ENCODE results near the gene MDFI.

MDFI gene

DNA sequence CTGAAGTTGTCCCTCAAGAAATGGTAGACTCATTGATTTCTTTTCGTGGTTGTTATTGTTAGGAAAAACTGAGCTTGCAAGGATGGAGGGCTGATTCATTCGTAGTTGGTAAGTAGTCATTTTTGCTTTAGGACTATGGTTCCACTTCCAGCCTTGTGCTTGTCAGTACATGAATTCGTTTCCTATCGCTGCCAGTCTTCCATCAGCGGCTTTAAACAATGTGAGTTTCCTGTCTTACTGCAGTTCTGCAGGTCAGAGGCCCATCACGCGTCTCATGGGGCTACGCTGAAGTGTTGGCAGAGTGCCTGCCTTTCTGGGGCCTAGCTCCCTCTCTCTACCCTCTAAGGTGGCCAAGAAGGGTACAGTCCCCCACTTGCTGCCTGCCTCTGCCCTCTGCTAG is 11.4 kb upstream of the MDFI start:
- TF ChIP-seq POLR2AphosphoS5 (IDR thresholded peaks at IDR 0.05; ENCODE audit: low read depth, low read length), result no peak
- TF ChIP-seq, protein P1, sequence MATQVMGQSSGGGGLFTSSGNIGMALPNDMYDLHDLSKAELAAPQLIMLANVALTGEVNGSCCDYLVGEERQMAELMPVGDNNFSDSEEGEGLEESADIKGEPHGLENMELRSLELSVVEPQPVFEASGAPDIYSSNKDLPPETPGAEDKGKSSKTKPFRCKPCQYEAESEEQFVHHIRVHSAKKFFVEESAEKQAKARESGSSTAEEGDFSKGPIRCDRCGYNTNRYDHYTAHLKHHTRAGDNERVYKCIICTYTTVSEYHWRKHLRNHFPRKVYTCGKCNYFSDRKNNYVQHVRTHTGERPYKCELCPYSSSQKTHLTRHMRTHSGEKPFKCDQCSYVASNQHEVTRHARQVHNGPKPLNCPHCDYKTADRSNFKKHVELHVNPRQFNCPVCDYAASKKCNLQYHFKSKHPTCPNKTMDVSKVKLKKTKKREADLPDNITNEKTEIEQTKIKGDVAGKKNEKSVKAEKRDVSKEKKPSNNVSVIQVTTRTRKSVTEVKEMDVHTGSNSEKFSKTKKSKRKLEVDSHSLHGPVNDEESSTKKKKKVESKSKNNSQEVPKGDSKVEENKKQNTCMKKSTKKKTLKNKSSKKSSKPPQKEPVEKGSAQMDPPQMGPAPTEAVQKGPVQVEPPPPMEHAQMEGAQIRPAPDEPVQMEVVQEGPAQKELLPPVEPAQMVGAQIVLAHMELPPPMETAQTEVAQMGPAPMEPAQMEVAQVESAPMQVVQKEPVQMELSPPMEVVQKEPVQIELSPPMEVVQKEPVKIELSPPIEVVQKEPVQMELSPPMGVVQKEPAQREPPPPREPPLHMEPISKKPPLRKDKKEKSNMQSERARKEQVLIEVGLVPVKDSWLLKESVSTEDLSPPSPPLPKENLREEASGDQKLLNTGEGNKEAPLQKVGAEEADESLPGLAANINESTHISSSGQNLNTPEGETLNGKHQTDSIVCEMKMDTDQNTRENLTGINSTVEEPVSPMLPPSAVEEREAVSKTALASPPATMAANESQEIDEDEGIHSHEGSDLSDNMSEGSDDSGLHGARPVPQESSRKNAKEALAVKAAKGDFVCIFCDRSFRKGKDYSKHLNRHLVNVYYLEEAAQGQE (IDR thresholded peaks at IDR 0.05; ENCODE audit: insufficient read depth in 1 of 2, low read depth in 2 of 2, low read length in 2 of 2), result no peak

DNA sequence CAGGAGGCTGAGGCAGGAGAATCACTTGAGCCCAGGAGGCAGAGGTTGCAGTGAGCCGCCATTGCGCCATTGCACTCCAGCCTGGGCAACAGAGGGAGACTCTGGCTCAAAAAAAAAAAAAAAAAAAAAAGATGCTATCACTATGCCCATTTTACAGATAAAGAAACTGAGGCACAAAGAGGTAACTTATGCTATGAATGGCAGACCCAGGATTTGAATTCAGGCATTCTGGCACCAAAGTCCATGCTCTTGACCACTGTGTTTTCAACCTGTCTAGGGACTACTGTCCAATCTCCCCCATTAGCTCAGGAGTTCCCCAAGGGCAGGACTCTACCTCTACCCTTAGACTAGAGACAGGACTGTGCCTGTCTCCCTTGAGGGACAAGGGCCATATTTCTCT is 9.1 kb upstream of the MDFI start:
- TF ChIP-seq POLR2AphosphoS5 (IDR thresholded peaks at IDR 0.05; ENCODE audit: low read depth, low read length), result no peak
- no peak for TF ChIP-seq TAF1 (IDR thresholded peaks at IDR 0.05; ENCODE audit: borderline replicate concordance, insufficient read depth, low read length)
- TF ChIP-seq, protein P1 (IDR thresholded peaks at IDR 0.05; ENCODE audit: insufficient read depth in 1 of 2, low read depth in 2 of 2, low read length in 2 of 2), result no peak
- no peak for TF ChIP-seq SIN3A (IDR thresholded peaks at IDR 0.05; ENCODE audit: borderline replicate concordance, insufficient read depth, low read length)
- TF ChIP-seq FOXP2 (optimal IDR thresholded peaks at IDR 0.05; ENCODE audit: borderline replicate concordance, extremely low read depth, extremely low read length, insufficient read depth), result no peak

DNA sequence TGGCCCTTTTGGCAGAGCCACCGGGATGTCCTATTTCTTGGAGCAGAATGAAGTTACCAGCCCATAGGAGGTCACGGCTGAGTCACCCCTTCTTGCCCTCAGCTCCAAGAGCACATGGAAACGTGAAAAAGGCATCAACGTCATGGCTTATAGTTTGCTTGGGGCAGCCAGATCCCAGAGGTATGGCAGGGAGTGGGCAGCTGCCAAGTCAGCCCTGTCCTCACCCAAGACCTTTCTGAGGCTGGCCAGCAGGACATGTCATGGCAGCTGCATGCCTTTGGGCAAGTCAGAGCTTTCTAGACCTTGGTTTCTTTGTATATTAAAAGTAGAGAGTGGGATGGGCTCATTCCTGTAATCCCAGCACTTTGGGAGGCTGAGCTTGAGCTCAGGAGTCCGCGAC is 8.2 kb upstream of the MDFI start:
- TF ChIP-seq SIN3A (IDR thresholded peaks at IDR 0.05; ENCODE audit: borderline replicate concordance, insufficient read depth, low read length) (no peak), POLR2AphosphoS5 (IDR thresholded peaks at IDR 0.05; ENCODE audit: low read depth, low read length) (no peak), FOXP2 (optimal IDR thresholded peaks at IDR 0.05; ENCODE audit: borderline replicate concordance, extremely low read depth, extremely low read length, insufficient read depth) (no peak), TAF1 (IDR thresholded peaks at IDR 0.05; ENCODE audit: borderline replicate concordance, insufficient read depth, low read length) (no peak)
- TF ChIP-seq, protein P1 (IDR thresholded peaks at IDR 0.05; ENCODE audit: insufficient read depth in 1 of 2, low read depth in 2 of 2, low read length in 2 of 2), result no peak

DNA sequence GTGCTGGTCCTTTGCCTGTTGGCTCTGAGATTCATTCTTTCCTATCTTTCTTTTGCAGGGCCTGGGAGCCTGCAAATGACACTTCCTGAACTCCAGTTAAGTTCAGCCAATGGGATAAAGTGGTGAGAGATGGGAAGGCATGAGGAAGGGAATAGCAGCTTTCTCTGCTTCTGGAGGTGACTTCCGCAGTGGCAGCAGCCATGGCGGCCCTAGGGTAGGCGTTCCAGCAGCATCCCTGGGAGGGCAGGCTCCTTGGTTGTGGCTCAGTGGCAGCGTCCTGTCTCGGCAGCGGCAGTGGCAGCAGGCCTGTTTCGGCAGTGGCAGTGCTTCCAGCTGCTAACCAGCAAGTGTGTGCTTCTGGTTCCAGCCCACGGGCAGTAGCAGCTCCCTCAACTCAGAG is 7.3 kb upstream of the MDFI start:
- TF ChIP-seq, protein P1 (IDR thresholded peaks at IDR 0.05; ENCODE audit: insufficient read depth in 1 of 2, low read depth in 2 of 2, low read length in 2 of 2), result no peak
- TF ChIP-seq POLR2AphosphoS5 (IDR thresholded peaks at IDR 0.05; ENCODE audit: low read depth, low read length) (no peak), SIN3A (IDR thresholded peaks at IDR 0.05; ENCODE audit: borderline replicate concordance, insufficient read depth, low read length) (no peak), FOXP2 (optimal IDR thresholded peaks at IDR 0.05; ENCODE audit: borderline replicate concordance, extremely low read depth, extremely low read length, insufficient read depth) (no peak), TAF1 (IDR thresholded peaks at IDR 0.05; ENCODE audit: borderline replicate concordance, insufficient read depth, low read length) (no peak)

DNA sequence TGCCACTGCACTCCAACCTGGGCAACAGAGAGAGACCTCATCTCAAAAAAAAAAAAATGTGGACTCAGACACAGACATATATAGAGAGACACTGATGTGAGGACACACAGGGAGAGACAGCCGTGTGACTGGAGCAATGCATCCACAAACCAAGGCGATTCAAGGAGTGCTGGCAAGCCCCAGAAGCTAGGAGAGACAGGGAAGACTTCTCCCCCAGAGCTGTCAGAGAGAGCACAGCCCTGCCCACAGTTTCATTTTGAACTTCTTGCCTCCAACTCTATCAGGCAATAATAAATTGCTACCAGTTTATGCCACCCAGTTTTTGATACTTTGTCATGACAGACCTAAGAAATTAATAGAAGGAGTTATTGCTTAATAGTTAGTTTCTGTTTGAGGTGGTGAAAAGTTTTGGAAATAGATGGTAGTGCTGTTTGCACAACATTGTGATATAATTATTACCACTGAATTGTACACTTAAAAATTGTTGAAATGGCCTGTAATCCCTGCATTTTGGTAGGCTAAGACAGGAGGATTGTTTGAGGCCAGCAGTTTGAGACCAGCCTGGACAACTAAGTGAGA is 5.1 kb upstream of the MDFI start:
- TF ChIP-seq, protein P1 (IDR thresholded peaks at IDR 0.05; ENCODE audit: insufficient read depth in 1 of 2, low read depth in 2 of 2, low read length in 2 of 2), result no peak
- TF ChIP-seq POLR2AphosphoS5 (IDR thresholded peaks at IDR 0.05; ENCODE audit: low read depth, low read length) (no peak), SIN3A (IDR thresholded peaks at IDR 0.05; ENCODE audit: borderline replicate concordance, insufficient read depth, low read length) (no peak), FOXP2 (optimal IDR thresholded peaks at IDR 0.05; ENCODE audit: borderline replicate concordance, extremely low read depth, extremely low read length, insufficient read depth) (no peak), TAF1 (IDR thresholded peaks at IDR 0.05; ENCODE audit: borderline replicate concordance, insufficient read depth, low read length) (no peak)
